AG08396 (cell line): ENCODE measurements around the gene FNDC7.
"Not testable (repeated sequence)": the region's sequence is repeated elsewhere in the genome, so short reads cannot be mapped to it uniquely, and the experiment has no call there.

ENCODE experiments used
- DNase-seq: peaks from one replicate; pipeline ENCODE4 v3.0.0; 2012; ENCODE audit warnings: low spot score, mixed read lengths

The FNDC7 gene, protein sequence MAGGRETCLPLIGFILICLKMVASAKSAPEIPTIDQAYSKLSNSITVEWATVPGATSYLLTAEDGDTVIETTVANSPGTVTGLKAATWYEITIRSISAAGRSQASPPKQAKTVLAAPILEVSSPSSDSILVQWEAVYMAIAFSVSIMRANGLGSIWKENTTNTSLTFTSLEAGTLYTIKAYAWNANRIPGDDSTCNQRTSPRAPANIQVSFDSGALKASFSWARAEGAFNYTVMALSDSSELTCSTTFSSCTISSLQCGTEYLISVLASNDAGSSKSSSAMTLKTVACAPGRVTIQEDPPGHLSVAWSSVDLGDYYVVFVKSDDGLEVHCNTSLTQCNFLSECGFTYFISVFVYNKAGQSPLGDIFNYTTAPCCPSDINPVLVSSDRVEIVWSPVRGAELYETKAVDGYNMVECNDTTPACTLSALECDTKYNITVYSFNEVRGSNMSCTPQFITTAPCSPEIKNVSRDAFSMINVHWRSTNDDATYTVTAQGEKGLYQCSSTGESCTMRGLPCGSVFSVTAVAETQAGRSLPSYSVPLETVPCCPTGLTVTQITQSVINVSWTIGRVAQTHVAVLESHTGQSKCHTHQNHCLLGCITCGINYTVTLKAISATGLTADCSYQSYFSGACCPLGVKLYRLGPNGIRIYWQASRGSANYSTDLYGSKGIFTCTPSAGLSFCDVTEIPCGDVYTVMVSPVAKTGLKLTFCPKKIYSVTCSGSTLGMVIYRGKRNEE

DNA sequence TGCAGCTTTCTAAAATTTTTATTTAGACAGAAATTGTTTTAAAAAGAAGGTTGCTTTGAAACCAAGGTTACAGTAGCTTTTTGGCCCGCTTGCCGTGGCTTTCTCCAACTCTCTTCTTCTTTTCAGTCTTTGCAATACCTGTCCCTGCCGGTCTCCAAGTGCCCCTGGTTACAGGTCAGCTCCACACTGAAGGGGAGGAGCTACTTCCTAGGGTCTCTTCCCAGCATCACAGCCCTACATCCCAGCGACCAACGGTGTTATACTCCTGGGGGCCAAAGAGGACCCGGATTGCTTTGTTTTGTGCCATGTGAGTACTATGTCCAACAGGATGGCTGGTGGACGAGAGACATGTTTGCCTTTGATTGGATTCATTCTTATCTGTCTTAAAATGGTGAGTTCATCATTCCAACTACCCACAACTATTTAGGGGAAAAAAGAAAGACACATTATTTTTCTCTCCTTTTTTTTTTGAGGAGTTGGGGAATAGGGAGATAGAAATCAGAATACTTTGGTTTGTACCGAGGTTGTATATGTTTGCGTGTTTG, at the start of gene FNDC7:
Gene FNDC7, plus strand, starts transcription at position 303 of the 545 bp plus-strand sequence. Its CDS starts 26 bp downstream, at position 329.
- DNase-seq: no peak

DNA sequence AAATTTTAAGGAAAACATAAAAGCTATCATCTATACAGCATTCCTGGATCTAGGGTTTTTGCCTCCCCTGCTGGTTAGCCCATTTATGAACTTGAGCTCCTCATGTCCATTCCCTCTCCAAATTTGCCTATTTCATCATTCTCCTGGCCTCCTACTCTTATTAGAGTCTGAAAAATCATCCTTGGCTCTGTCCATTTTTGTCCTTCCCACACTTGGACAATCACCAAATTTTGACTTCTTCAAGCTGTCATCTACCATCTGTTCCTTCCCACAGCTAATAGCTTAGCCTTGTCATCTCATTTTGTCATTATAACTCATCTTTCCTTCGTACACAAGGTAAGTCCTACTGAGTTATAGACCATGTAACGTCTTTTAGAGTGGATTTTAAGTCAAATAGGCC, 49.6 kb upstream of the FNDC7 start:
- DNase-seq: no peak

DNA sequence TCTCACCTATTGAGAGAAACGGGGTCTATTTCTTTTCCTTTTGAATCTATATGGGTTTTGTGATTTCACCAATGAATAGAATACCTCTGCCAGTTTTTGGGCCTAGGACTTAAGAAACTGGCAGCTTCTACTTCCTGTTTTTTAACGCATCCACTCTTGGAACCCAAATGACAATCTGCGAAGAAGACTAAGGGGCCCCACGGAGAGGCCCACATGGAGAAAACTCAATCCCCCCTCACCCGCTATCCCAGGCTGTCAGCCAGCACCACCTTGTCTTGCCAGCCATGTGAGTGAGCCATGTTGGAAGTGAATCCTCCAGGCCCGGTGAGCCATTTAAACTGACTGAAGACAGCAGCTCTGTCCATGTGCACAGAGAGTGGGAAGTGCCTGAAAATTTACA, 48.2 kb upstream of the FNDC7 start:
- DNase-seq: no peak

DNA sequence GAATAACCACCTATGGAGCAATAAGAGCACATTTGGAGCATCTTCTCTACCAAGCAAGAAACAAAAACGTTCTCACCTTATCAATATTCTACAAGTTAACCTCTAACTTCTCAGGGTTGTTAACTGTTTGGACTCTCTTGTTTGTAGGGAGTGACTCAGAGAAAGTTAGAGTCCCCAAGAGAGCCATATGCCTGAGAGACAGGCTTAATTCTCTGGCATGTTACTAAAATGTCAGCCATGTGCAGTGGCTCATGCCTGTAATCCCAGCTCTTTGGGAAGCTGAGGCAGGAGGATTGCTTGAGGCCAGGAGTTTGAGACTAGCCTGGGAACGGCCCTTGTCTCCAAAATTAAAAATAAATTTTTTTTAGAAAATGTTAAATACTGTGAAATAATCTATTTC, 47.6 kb upstream of the FNDC7 start:
- DNase-seq: no peak

DNA sequence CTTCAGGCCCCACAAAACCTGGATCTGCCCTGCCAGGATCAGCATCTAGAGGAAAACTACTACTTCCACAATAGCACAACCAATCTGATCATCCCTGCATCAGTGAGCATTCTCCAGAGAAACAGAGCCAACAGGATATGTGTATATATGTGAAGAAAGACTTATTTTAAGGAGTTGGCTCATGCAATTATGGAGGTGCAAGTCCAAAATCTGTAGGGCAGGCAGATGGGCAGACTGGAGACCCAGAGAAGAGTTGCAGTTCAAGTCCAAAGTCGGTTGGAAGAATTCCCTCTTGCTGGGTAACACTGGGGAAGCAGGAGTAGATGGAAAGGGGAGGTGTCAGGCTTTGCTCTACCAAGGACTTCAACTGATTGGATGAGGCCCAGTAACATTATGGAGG, 46.9 kb upstream of the FNDC7 start:
- DNase-seq: no peak

DNA sequence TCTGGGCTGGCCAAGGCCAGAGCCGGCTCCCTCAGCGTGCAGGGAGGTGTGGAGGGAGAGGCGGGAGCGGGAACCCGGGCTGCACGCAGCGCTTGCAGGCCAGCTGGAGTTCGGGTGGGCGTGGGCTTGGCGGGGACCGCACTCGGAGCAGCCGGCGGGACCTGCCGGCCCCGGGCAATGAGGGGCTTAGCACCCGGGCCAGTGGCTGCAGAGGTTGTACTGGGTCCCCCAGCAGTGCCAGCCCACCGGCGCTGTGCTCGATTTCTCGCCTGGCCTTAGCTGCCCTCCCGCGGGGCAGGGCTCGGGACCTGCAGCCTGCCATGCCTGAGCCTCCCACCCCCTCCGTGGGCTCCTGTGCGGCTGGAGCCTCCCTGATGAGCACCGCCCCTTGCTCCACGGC, 45.3 kb upstream of the FNDC7 start:
- not testable (repeated sequence) for DNase-seq

DNA sequence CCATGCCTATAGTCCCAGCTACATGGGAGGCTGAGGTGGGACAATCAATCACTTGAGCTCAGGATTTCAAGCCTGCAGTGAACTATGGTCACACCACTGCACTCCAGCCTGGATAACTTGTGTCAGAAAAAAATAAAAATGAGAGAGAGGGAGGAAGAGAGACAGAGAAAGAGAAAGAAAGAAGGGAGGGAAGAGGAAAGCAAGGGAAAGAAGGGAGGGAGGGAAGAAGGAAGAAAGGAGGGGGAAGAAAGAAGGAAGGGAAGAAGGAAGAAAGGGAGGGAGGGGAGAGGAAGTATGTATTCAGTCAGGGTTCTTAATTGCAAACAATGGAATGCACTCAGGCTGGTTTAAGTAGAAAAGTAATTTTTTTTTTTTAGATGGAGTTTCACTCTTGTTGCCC, 43.9 kb upstream of the FNDC7 start:
- DNase-seq: no peak

DNA sequence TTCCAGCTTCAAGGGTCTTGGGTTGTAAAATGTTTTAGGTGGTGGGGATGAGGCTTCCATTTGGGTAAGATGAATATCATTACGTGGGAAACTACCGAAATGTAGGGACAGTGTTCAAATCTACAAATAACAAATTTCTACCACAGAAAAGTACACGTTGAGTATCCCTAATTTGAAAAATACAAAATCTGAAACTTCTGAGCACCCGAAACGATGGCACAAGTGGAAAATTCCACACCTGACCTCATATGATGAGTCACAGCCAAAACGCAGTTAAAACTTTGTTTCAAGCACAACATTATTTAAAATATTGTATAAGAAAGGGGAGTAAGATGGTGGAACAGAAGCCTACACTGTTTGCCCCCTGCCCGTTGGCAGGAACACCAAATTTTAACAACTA, 43.0 kb upstream of the FNDC7 start:
- DNase-seq: no peak

DNA sequence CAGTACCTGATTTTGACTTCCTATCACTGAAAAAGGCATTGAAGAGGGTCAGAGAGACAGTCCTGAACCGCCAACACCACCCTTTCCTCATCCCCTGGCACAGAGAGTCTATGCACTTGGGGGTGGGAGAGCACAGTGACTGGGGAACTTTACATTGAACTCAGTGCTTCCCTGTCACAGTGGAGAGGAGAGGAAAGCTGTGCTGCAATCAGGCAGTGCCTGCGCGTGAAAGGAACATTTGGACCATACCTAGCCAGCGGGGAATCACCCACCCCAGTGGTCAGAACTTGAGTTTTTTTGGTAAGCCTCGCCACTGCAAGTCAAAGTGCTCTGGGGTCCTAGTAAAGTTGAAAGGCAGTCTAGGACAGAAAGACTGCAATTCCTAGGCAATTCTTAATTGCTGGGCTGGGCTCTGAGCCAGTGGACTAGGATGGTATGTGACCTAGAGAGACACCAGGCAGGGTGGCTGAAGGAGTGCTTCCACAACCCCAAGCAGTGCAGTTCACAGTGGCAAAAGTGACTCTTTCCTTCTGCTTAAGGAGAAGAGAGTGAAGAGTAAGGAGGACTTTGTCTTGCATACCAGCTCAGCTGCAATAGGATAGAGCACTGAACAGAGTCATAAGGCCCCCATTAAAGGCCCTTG, 42.5 kb upstream of the FNDC7 start:
- no peak for DNase-seq

DNA sequence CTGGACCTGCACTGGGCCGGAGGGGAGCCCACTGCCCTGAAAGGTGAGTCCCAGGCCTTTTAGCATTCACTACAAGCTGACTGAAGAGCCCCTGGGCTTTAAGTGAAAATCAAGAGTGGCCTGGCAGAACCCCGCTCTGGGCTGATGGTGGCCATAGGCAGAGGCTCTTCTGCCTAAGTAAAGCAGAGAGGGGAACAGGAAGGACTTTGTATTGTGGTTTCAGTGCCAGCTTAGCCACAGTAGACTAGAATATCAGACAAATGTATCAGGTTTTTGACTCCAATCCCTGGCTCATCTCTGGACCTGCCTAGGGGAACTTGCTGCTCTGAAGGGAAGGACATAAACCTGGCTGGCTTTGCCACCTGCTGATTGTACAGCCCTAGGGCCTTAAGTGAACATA, 41.6 kb upstream of the FNDC7 start:
- no peak for DNase-seq

DNA sequence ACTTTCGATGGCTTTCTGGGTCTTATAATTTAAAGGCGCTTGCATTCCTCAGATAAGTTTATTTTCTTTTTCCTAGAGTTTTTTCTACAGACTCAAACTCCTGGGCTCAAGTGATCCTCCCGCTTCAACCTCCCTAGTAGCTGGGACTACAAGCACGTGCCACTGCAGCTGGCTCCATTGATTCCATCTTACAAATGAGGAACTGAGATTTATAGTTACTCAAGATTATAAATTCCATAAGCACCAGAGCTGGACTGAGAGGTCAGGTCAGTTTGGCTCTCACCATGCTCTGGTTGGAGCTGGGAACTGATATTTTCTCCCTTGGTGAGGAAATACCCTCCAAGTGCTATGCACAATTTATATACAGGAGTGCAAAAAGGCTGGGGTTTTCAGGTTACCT, 34.0 kb upstream of the FNDC7 start:
- DNase-seq: no peak

DNA sequence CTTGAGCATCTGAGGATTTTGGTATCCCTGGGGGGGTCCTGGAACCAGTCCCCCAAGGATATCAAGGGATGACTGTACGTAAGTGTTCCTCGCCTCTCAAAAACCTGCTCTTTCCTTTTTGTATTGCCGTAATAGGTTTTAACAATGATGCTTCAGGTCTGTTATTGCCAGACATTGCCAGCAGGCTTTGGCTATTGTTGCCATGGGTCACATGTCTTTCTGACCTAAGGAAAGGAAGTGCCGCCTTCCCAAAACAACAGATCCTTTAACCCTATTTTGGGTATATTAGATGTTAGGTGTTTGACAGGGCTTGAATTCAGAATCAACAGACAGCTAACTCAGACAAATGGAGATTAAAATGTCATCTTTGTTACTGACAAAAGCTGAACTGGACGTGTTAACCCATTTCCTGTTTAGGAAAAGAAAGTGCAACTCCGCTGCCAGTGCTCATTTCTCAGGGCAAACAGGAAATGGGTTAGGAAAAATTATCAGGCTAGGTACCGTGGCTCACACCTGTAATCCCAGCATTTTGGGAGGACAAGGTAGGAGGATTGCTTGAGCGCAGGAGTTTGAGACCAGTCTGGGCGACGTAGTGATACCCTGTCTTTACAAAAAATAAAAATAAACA, 33.0 kb upstream of the FNDC7 start:
- DNase-seq: no peak

DNA sequence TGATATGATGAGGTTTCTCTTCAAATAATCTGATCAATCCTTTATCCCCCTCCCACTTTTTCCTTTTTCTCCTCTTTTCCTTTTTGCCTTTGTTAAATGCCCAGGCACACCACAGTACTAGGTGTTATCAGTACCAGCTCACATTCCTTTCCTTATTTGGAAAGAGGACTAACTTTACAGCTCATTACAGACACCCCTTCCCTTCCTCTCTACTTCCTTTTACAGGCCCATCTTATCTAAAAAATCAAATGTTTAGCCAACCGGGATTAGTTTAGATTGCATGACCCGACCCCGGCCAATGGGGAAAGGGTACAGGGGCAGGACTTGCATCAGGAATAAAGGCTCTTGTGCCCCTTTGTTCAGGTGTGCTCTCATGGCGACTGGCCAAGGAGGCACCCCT, 31.0 kb upstream of the FNDC7 start:
- not testable (repeated sequence) for DNase-seq

DNA sequence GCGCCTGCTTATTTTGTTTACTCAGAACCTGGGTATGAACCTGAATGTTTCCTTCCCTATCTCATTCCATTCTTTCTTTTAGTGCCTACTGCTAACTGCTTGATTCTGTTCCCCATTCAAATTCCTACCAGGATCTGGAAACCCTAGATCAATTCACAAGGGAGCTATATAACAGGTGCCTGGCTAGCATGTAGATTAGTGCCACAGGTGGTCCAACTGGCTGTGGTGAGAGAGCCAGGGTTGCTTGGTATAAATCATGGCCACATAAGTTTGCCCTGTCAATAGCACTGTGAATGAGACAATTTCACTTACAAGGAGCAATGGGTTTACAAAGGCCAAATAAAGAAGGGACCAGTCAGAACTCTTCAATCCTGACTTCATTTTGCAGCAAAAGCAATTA, 27.2 kb upstream of the FNDC7 start:
- DNase-seq: no peak

DNA sequence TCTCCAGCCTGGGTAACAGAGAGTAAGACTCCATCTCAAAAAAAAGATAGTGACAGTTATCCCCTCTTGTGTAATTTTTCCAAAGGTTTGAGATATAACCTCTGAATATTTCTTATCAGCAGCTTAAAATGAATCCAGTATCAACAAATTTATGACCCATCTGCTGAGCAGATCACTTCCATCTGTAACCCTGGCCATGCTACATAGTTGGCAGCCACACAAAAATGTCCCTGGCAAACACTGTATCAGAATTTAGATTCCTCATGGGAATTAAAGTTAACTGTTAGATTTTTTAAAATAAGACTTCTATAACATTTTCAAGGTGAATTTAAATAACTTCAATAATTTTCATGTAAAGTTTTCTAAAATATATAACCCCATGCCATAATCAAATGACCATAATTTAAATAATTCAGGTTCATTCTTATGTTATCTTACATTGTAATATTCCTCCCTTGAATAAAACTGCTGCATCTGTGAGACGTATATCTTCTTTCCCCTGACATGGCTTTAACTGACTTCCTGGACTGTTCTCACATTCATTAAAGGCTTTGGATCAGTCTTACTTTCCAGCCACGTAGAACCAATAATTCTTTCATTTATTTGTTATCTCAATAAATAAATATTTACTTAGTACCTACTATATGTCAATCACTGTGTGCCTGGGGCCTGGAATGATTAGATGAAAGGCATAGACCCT, 25.9 kb upstream of the FNDC7 start:
- DNase-seq: peak; percentile 68

DNA sequence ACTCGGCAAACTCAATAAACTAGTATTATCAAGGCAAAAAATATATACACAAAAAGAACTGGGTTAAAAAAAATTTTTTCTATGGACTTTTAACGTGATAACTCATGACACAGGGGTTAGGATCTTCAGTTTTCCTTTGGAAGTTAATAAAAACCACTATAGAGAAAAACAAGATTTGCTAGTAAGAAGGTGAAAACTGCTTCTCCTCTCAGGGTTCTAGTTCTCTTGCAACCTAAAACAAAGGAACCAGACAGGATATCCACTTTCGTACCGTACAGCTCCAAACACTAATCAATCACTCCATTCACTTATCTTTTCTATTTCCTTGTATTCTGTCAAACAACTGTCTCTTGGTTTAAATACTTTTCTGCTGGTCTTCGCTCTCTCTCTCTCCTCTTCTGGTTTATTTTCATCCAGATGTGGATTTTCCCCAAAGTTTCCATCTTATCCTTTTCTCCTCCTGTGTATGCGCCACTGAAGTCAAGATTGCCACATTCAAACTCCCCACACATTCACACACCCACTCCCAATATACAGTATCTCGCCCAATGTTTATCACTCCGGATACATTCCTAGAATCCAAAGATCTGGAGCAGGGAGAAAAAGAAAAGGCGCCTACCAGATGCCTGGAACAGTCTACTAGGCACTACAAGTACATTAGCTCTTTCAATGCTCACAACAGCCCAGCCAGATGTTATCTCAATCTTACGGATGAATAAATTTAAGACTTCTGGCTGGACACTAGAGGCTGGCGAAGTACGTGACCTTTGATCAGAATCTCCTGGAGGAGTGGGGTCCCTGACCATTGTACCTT, 21.4 kb upstream of the FNDC7 start:
- peak; percentile 18 for DNase-seq

DNA sequence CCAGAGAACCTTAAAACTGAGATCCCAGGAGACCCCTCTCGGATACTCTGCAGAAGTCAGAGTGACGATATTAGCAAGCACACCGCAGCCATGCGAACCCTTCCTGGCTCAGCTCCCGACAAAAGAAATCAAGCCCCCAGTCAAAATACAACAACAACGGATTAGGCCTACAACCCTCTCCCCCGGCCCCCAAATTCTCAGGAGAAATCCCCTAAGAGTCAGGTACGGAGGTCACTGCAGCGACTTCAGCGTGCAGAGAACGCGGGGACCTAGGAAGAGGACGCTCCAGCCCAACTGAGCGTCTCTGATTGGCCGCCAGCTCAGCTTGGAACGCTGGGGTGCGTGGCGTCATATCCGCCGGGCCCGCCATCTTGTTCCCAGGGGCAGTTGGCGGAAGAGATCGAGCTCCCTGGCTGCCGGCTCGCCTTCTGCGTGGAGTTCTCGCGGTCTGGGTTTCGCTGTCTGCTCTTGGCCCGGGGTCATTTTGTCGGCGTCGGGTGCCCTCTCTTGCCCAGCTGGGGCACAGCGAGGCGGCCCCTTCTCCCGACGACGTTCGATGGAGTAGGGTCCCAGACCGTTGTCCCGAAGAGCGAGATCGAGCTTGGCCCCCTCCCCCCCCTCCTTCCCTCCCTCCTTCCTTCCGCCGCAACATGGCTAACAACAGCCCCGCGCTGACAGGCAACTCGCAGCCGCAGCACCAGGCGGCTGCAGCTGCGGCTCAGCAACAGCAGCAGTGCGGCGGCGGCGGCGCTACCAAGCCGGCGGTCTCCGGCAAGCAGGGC, 20.6 kb upstream of the FNDC7 start, which contains the start of gene PRPF38B:
Gene PRPF38B, plus strand, starts transcription at position 369 of the 782 bp plus-strand sequence. Its CDS starts 282 bp downstream, at position 651.
- DNase-seq: peak; percentile 95

DNA sequence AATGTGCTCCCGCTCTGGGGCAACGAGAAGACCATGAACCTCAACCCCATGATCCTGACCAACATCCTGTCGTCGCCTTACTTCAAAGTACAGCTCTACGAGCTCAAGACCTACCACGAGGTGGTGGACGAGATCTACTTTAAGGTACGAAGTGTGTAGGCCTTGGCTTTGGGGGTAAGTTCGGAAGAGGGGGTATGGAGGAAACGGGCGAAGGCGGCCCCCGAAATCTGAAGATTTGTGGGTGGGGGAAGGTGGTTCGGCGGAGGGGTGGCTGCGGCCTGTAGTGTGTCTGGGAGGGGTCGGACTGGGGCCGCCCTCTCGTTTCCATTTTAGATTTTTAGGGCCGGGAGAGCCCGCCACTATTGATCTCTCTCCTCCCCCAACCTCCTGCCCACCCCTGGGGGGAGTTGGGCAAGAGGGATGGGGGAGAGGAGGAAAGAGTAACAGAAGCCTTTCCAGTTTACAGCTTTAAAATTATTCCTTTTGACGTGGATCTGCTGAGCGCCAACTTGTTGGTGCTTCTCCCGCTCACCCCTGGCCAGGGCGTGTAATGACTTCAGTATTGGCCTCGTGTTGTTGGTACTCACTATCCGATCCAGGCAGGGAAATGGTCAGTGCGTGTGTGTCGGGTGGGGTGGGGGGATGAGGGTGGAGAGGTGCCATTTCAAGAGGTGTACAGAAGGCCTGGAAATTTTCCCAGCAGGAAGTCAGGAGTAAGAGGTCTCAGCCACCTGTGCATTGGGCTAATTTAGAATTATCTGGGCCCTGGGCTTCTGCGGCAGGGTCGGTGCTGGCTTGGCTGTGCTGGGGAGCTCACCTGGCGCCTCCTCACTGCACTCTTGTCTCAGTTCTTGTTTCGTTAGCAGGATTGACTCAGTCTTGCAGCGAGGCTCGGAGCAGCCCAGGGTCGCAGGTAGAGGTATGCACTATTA, 19.7 kb upstream of the FNDC7 start:
- DNase-seq: peak; percentile 34

DNA sequence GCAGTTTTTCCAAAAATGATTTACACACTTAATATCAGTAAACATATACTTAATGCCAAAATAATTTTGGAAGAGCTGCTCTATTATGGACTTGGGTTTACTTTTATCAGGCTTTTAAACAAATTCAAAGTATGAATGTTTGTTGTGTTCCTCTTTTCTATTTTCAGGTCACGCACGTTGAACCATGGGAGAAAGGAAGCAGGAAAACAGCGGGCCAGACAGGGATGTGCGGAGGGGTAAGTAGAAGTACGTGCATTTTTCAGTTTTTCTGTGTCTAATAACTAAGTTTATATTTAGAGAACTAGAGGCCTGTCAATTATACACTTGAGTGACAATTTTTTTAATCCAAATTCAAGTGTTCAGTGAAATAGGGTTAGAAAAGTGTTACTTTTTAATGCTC, 17.2 kb upstream of the FNDC7 start:
- no peak for DNase-seq
